A673 (cell line): ENCODE measurements around the gene PTPN18.
"Not testable (repeated sequence)": the region's sequence is repeated elsewhere in the genome, so short reads cannot be mapped to it uniquely, and the experiment has no call there.

Experiments used
- EZH2 ChIP-seq: fragments of 200-600 bp; sonication (generic); IDR thresholded peaks from 2 replicates; pipeline ENCODE4 v1.6.1; 2017; ENCODE audit warnings: borderline replicate concordance, low read depth, mild to moderate bottlenecking, mixed read lengths, antibody characterized with exemption, low read length; ENCODE audit not compliant: poor library complexity, severe bottlenecking
- TF ChIP-seq, protein P1 (sequence below): fragments of 300-800, 200-600 bp; sonication (generic); conservative IDR thresholded peaks from 2 replicates; pipeline ENCODE4 v1.5.1; 2017; ENCODE audit warnings: low read depth, mild to moderate bottlenecking, antibody characterized with exemption, low read length, moderate library complexity, mixed read lengths

DNA sequence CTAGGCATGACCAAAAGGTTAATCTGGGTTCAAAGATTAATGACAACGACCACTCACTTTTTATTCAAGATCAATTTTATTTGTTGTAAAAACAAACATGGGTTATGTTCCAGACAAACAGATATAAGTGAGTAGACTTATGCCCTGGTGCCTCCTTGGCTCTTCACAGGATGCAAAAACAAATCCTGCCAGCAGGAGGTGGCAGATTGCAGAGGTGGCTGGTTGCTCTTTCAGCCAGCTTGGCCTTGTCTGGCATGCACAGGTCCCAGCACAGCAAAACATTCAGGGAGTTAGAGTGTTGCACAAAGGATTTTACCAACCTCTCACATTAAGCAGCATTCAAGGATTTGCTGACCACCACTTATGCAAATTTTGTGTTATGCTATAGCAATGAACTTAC, 60.8 kb downstream of the PTPN18 start:
- TF ChIP-seq, protein P1, sequence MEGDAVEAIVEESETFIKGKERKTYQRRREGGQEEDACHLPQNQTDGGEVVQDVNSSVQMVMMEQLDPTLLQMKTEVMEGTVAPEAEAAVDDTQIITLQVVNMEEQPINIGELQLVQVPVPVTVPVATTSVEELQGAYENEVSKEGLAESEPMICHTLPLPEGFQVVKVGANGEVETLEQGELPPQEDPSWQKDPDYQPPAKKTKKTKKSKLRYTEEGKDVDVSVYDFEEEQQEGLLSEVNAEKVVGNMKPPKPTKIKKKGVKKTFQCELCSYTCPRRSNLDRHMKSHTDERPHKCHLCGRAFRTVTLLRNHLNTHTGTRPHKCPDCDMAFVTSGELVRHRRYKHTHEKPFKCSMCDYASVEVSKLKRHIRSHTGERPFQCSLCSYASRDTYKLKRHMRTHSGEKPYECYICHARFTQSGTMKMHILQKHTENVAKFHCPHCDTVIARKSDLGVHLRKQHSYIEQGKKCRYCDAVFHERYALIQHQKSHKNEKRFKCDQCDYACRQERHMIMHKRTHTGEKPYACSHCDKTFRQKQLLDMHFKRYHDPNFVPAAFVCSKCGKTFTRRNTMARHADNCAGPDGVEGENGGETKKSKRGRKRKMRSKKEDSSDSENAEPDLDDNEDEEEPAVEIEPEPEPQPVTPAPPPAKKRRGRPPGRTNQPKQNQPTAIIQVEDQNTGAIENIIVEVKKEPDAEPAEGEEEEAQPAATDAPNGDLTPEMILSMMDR, result not testable (repeated sequence)
- TF ChIP-seq EZH2, result not testable (repeated sequence)
